ENCODE results near the gene MPHOSPH6.

MPHOSPH6 gene

DNA sequence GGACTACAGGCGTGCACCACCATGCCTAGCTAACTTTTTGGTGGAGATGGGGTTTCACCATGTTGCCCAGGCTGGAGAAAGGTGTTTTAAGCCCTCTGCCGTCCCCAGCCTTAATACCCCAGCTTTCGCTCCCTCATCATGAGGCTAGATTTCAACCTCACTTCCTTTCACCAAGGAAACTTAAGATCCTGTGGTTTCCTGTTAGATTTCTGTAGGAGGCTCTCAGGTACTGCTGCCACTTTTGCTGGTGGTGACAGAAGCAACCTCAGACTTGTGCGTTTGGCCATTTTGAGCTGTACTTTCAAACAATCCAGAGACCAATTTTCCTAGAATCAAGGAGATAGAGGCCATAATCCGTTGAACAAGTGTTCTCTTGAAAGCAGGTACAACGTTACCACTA, 36.2 kb downstream of the MPHOSPH6 start:
- no peak overlapping the region for H3K9ac ChIP-seq (ENCODE audit: low read length)
- H3K23ac ChIP-seq (ENCODE audit: low read length in 2 of 2) = no peak overlapping the region
- H4K8ac ChIP-seq (ENCODE audit: low read length) = peak overlapping the region; percentile 30
- H2AFZ ChIP-seq (ENCODE audit: low read depth, low read length) = no peak overlapping the region
- H3K27ac ChIP-seq (ENCODE audit: low read length, poor library complexity, severe bottlenecking) = no peak overlapping the region
- no peak overlapping the region for H2BK5ac ChIP-seq (ENCODE audit: low read depth, low read length, poor library complexity, severe bottlenecking)
- no peak overlapping the region for H4K91ac ChIP-seq (ENCODE audit: low read length)
- H3K14ac ChIP-seq (ENCODE audit: low read length in 2 of 2) = no peak overlapping the region
- H3K4me3 ChIP-seq (ENCODE audit: insufficient read depth in 1 of 2, low read depth in 1 of 2, low read length in 2 of 2) = no peak overlapping the region
- no peak overlapping the region for H3K4me2 ChIP-seq (ENCODE audit: low read length, poor library complexity, severe bottlenecking)
- no peaks in the 10 kb centered on the region for H3K9me3 ChIP-seq (ENCODE audit: control insufficient read depth, low read length)
- no peak overlapping the region for H2BK12ac ChIP-seq (ENCODE audit: low read length in 2 of 2)
- H3K4me1 ChIP-seq (ENCODE audit: control insufficient read depth, insufficient read depth, low read depth, low read length) = peaks cover 1% of the 10 kb centered on the region
- no peaks in the 10 kb centered on the region for H3K27me3 ChIP-seq (ENCODE audit: control insufficient read depth in 1 of 2, insufficient read depth in 1 of 2, low read length in 2 of 2)
- peaks cover 2% of the 10 kb centered on the region for H3K79me1 ChIP-seq (replicated peaks; ENCODE audit: low read length, poor library complexity, severe bottlenecking)
- no peak overlapping the region for H3K4ac ChIP-seq (ENCODE audit: low read depth in 1 of 2, low read length in 2 of 2)
- no peak overlapping the region for H2BK120ac ChIP-seq (ENCODE audit: low read depth, low read length)
- no peak overlapping the region for H2AK5ac ChIP-seq (ENCODE audit: low read length, severe bottlenecking)
- peaks cover 2 to 10% of the 10 kb centered on the region in 2 experiments for H3K36me3 ChIP-seq (ENCODE audit: control insufficient read depth in 1 of 2, insufficient read depth in 2 of 2, low read depth in 1 of 2, low read length in 2 of 2)
- H3K18ac ChIP-seq (ENCODE audit: low read depth in 1 of 2, low read length in 2 of 2) = no peak overlapping the region
- DNase-seq = no peak
- no peak overlapping the region for H2BK15ac ChIP-seq (ENCODE audit: low read depth, poor library complexity, severe bottlenecking)
- WGBS = 90% methylated on average over 6 of the region's 6 CpGs

DNA sequence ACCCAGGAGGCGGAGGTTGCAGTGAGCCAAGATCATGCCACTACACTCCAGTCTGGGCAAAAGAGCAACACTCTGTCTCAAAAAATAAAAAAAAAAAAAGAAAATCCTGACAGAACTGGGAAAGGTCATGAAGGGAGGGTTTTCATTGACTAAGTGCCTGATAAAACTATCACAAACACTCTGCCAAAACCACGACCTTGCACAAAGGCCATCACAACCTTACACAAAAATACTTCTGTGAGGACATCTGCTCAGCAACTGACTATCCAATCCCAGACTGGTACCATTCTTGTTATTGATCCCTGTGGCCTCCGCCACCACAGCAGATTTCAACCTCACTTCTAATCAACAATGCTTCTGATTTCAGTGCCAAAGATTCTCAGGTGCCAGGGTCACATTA, 40.1 kb downstream of the MPHOSPH6 start:
- H4K8ac ChIP-seq (ENCODE audit: low read length) = no peak overlapping the region
- no peaks in the 10 kb centered on the region for H3K36me3 ChIP-seq (ENCODE audit: control insufficient read depth in 1 of 2, insufficient read depth in 2 of 2, low read depth in 1 of 2, low read length in 2 of 2)
- H3K9me3 ChIP-seq (ENCODE audit: control insufficient read depth, low read length) = no peaks in the 10 kb centered on the region
- H2AFZ ChIP-seq (ENCODE audit: low read depth, low read length) = no peak overlapping the region
- H2BK5ac ChIP-seq (ENCODE audit: low read depth, low read length, poor library complexity, severe bottlenecking) = no peak overlapping the region
- no peaks in the 10 kb centered on the region for H3K4me1 ChIP-seq (ENCODE audit: control insufficient read depth, insufficient read depth, low read depth, low read length)
- H3K27me3 ChIP-seq (ENCODE audit: control insufficient read depth in 1 of 2, insufficient read depth in 1 of 2, low read length in 2 of 2) = no peaks in the 10 kb centered on the region
- H3K79me1 ChIP-seq (replicated peaks; ENCODE audit: low read length, poor library complexity, severe bottlenecking) = no peaks in the 10 kb centered on the region
- no peak overlapping the region for H2BK12ac ChIP-seq (ENCODE audit: low read length in 2 of 2)
- WGBS = 81% methylated on average over 1 of the region's 3 CpGs
- H3K23ac ChIP-seq (ENCODE audit: low read length in 2 of 2) = no peak overlapping the region
- no peak overlapping the region for H2AK5ac ChIP-seq (ENCODE audit: low read length, severe bottlenecking)
- no peak for DNase-seq
- no peak overlapping the region for H3K4me3 ChIP-seq (ENCODE audit: insufficient read depth in 1 of 2, low read depth in 1 of 2, low read length in 2 of 2)
- no peak overlapping the region for H3K27ac ChIP-seq (ENCODE audit: low read length, poor library complexity, severe bottlenecking)
- H4K91ac ChIP-seq (ENCODE audit: low read length) = no peak overlapping the region
- no peak overlapping the region for H3K9ac ChIP-seq (ENCODE audit: low read length)
- H2BK15ac ChIP-seq (ENCODE audit: low read depth, poor library complexity, severe bottlenecking) = no peak overlapping the region
- H2BK120ac ChIP-seq (ENCODE audit: low read depth, low read length) = no peak overlapping the region
- H3K4ac ChIP-seq (ENCODE audit: low read depth in 1 of 2, low read length in 2 of 2) = no peak overlapping the region
- H3K14ac ChIP-seq (ENCODE audit: low read length in 2 of 2) = no peak overlapping the region
- H3K18ac ChIP-seq (ENCODE audit: low read depth in 1 of 2, low read length in 2 of 2) = no peak overlapping the region
- no peak overlapping the region for H3K4me2 ChIP-seq (ENCODE audit: low read length, poor library complexity, severe bottlenecking)

- H3K27ac ChIP-seq (ENCODE audit: low read length, poor library complexity, severe bottlenecking) = no peak overlapping the region
- H3K27me3 ChIP-seq (ENCODE audit: control insufficient read depth in 1 of 2, insufficient read depth in 1 of 2, low read length in 2 of 2) = no peaks in the 10 kb centered on the region
- no peak overlapping the region for H2AFZ ChIP-seq (ENCODE audit: low read depth, low read length)
- no peak overlapping the region for H3K23ac ChIP-seq (ENCODE audit: low read length in 2 of 2)
- no peak overlapping the region for H2BK5ac ChIP-seq (ENCODE audit: low read depth, low read length, poor library complexity, severe bottlenecking)
- H3K79me1 ChIP-seq (replicated peaks; ENCODE audit: low read length, poor library complexity, severe bottlenecking) = no peaks in the 10 kb centered on the region
- H3K36me3 ChIP-seq (ENCODE audit: control insufficient read depth in 1 of 2, insufficient read depth in 2 of 2, low read depth in 1 of 2, low read length in 2 of 2) = no peaks in the 10 kb centered on the region
- WGBS = 81% methylated on average over 3 of the region's 3 CpGs
- no peak overlapping the region for H2AK5ac ChIP-seq (ENCODE audit: low read length, severe bottlenecking)
- H3K14ac ChIP-seq (ENCODE audit: low read length in 2 of 2) = no peak overlapping the region
- no peak overlapping the region for H3K4ac ChIP-seq (ENCODE audit: low read depth in 1 of 2, low read length in 2 of 2)
- no peaks in the 10 kb centered on the region for H3K4me1 ChIP-seq (ENCODE audit: control insufficient read depth, insufficient read depth, low read depth, low read length)
- no peak overlapping the region for H2BK12ac ChIP-seq (ENCODE audit: low read length in 2 of 2)
- no peak overlapping the region for H2BK120ac ChIP-seq (ENCODE audit: low read depth, low read length)
- H2BK15ac ChIP-seq (ENCODE audit: low read depth, poor library complexity, severe bottlenecking) = no peak overlapping the region
- H4K91ac ChIP-seq (ENCODE audit: low read length) = no peak overlapping the region
- H3K4me3 ChIP-seq (ENCODE audit: insufficient read depth in 1 of 2, low read depth in 1 of 2, low read length in 2 of 2) = no peak overlapping the region
- H3K9ac ChIP-seq (ENCODE audit: low read length) = no peak overlapping the region
- no peak overlapping the region for H3K18ac ChIP-seq (ENCODE audit: low read depth in 1 of 2, low read length in 2 of 2)
- no peak overlapping the region for H4K8ac ChIP-seq (ENCODE audit: low read length)
- H3K4me2 ChIP-seq (ENCODE audit: low read length, poor library complexity, severe bottlenecking) = no peak overlapping the region
- no peak for DNase-seq
- H3K9me3 ChIP-seq (ENCODE audit: control insufficient read depth, low read length) = no peaks in the 10 kb centered on the region
Observed at GRCh38 chr16:82124651-82125050, 45.4 kb downstream of the MPHOSPH6 start.

GRCh38 chr16:82119405-82119804, 50.6 kb downstream of the MPHOSPH6 start:
- H3K27ac ChIP-seq (ENCODE audit: low read length, poor library complexity, severe bottlenecking) = no peak overlapping the region
- H4K91ac ChIP-seq (ENCODE audit: low read length) = no peak overlapping the region
- H3K79me1 ChIP-seq (replicated peaks; ENCODE audit: low read length, poor library complexity, severe bottlenecking) = no peaks in the 10 kb centered on the region
- H2AFZ ChIP-seq (ENCODE audit: low read depth, low read length) = no peak overlapping the region
- no peak overlapping the region for H3K4me3 ChIP-seq (ENCODE audit: insufficient read depth in 1 of 2, low read depth in 1 of 2, low read length in 2 of 2)
- H3K18ac ChIP-seq (ENCODE audit: low read depth in 1 of 2, low read length in 2 of 2) = no peak overlapping the region
- no peaks in the 10 kb centered on the region for H3K27me3 ChIP-seq (ENCODE audit: control insufficient read depth in 1 of 2, insufficient read depth in 1 of 2, low read length in 2 of 2)
- H3K4me2 ChIP-seq (ENCODE audit: low read length, poor library complexity, severe bottlenecking) = no peak overlapping the region
- no peak overlapping the region for H2BK5ac ChIP-seq (ENCODE audit: low read depth, low read length, poor library complexity, severe bottlenecking)
- no peak overlapping the region for H3K4ac ChIP-seq (ENCODE audit: low read depth in 1 of 2, low read length in 2 of 2)
- H2BK12ac ChIP-seq (ENCODE audit: low read length in 2 of 2) = no peak overlapping the region
- WGBS = 70% methylated on average over 4 of the region's 4 CpGs
- no peak overlapping the region for H4K8ac ChIP-seq (ENCODE audit: low read length)
- H3K4me1 ChIP-seq (ENCODE audit: control insufficient read depth, insufficient read depth, low read depth, low read length) = no peaks in the 10 kb centered on the region
- H3K36me3 ChIP-seq (ENCODE audit: control insufficient read depth in 1 of 2, insufficient read depth in 2 of 2, low read depth in 1 of 2, low read length in 2 of 2) = no peaks in the 10 kb centered on the region
- H3K23ac ChIP-seq (ENCODE audit: low read length in 2 of 2) = no peak overlapping the region
- no peak overlapping the region for H3K14ac ChIP-seq (ENCODE audit: low read length in 2 of 2)
- H3K9ac ChIP-seq (ENCODE audit: low read length) = no peak overlapping the region
- no peak overlapping the region for H2BK120ac ChIP-seq (ENCODE audit: low read depth, low read length)
- no peaks in the 10 kb centered on the region for H3K9me3 ChIP-seq (ENCODE audit: control insufficient read depth, low read length)
- H2AK5ac ChIP-seq (ENCODE audit: low read length, severe bottlenecking) = no peak overlapping the region
- no peak for DNase-seq
- no peak overlapping the region for H2BK15ac ChIP-seq (ENCODE audit: low read depth, poor library complexity, severe bottlenecking)

Data from mesenchymal stem cell (in vitro differentiated cells and primary cell).